Fibroblast of mammary gland (primary cell): Measurements from ENCODE around the gene CCDC127.
"Not testable (repeated sequence)": the region's sequence is repeated elsewhere in the genome, so short reads cannot be mapped to it uniquely, and the experiment has no call there.

Source experiments
- DNase-seq: peaks from one replicate; pipeline ENCODE4 v3.0.0-alpha.2; 2010; ENCODE audit warnings: low read depth
- H3K4me3 ChIP-seq: 2 replicates; pipeline ENCODE4 v1.5.1; 2011; ENCODE audit warnings: low read depth, mild to moderate bottlenecking, low read length, moderate library complexity; ENCODE audit not compliant: control insufficient read depth
- TF ChIP-seq, protein P1 (sequence below): conservative IDR thresholded peaks from 2 replicates; pipeline ENCODE4 v1.5.1; 2011; ENCODE audit warnings: low read depth, low read length, inconsistent platforms; ENCODE audit not compliant: control insufficient read depth, insufficient read depth

Gene CCDC127

DNA sequence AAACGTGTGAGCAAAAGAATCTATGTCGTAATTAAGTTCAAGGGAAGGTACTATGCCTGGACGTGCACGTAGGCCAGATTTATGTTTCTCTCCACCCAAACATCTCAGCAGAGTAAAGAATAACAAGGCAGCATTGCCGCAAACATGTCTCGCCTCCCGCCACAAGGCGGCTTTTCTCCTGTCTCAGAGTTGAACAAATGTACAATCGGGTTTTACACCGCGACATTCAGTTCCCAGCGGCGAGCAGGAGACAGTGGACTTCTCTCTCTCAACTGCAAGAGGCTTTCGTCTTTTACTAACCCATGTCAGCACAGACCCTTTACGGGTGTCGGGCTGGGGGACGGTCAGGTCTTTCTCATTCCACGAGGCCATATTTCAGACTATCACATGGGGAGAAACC is 20.9 kb downstream of the CCDC127 start:
- not testable (repeated sequence) for H3K4me3 ChIP-seq
- peak; percentile 42 for DNase-seq
- TF ChIP-seq, protein P1, sequence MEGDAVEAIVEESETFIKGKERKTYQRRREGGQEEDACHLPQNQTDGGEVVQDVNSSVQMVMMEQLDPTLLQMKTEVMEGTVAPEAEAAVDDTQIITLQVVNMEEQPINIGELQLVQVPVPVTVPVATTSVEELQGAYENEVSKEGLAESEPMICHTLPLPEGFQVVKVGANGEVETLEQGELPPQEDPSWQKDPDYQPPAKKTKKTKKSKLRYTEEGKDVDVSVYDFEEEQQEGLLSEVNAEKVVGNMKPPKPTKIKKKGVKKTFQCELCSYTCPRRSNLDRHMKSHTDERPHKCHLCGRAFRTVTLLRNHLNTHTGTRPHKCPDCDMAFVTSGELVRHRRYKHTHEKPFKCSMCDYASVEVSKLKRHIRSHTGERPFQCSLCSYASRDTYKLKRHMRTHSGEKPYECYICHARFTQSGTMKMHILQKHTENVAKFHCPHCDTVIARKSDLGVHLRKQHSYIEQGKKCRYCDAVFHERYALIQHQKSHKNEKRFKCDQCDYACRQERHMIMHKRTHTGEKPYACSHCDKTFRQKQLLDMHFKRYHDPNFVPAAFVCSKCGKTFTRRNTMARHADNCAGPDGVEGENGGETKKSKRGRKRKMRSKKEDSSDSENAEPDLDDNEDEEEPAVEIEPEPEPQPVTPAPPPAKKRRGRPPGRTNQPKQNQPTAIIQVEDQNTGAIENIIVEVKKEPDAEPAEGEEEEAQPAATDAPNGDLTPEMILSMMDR, result peak; percentile 18

DNA sequence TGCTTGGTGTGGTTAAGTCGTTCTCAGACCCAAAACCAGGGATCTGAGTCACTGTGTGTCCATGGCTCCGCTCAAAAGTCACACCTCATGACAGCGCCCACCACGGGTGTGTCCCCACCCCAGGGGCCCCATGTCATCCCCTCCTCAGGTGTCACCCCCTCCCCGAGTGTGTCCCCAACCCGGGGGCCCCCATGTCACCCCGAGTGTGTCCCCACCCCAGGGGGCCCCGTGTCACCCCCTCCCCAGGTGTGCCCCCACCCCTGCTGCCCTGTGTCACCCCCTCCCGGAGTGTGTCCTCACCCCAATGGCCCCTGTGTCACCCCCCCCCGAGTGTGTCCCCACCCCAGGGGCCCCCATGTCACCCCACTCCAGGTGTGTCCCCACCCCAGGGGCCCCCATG is 21.6 kb downstream of the CCDC127 start:
- H3K4me3 ChIP-seq, result no peak overlapping the region
- DNase-seq, result no peak
- TF ChIP-seq, protein P1, result no peak

DNA sequence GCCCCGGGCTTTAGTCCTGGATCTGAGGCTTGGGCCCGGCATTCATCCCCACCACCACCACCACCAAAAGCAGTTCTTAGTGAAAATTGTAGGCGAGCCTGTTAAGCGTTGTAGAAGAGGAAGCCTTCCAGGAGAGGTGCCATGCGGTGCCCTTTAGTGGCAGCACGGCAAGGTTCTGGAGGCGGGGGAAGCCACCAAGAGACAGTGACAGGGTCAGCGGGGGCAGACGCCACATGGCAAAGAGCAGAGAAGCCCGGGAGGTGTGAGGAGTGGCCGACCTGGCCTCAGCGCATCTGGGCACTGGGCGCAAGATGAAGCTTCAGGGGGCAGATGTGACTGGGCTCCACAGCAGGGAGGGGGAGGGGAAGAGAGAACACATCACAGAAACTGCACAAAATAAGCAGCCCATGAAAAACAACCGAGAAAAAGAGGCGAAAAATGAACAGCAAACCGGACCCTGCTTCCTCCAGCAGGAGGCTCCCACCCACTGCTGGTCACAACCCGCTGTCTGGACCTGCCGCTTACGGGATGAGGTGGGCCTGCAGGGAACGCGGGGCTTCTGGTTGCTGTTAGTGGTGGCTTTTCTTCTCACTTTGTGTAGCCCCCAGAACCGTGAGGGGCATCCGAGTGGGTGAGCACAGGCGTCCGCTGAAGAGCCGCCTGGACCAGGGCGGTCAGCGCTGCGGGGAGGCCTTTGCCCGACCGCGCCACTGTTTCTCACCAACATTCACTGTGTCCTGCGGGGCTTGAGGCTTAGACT is 22.4 kb downstream of the CCDC127 start:
- TF ChIP-seq, protein P1, result peak; percentile 22
- no peak for DNase-seq
- H3K4me3 ChIP-seq, result no peak overlapping the region

DNA sequence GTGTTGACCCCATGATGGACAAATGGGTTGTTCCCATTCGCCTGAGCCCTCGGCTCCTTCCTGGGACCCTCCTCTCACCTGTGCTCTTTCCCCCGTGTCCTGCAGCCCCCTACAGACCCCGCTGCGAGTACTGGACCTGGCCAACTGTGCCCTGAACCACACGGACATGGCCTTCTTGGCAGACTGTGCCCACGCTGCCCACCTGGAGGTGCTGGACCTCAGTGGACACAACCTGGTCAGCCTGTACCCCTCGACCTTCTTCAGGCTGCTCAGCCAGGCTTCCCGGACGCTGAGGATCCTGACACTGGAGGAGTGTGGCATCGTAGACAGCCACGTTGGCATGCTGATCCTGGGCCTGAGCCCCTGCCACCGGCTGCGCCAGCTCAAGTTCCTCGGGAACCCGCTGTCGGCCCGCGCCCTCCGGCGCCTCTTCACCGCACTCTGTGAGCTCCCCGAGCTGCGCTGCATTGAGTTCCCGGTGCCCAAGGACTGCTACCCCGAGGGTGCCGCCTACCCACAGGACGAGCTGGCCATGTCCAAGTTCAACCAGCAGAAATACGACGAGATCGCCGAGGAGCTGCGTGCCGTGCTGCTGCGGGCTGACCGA is 23.2 kb downstream of the CCDC127 start:
- no peak overlapping the region for H3K4me3 ChIP-seq
- DNase-seq, result no peak
- TF ChIP-seq, protein P1, result no peak

DNA sequence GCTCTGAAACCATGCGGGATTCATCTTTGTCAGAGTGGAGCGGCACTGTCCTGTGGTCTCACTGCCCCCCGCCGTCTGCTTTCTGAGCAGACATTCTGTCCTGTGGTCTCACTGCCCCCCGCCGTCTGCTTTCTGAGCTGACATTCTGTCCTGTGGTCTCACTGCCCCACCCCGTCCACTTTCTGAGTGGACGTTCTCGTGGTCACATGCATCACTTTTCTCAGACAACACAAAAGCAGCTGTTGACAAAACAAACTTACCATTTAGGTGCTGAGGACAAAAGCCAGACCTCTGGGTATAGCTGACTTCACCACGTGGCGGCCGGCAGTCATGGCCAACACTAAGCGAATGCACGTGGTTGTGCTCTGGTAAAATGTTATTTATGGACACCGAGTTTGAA is 23.9 kb downstream of the CCDC127 start:
- TF ChIP-seq, protein P1, result no peak
- H3K4me3 ChIP-seq, result no peak overlapping the region
- no peak for DNase-seq

DNA sequence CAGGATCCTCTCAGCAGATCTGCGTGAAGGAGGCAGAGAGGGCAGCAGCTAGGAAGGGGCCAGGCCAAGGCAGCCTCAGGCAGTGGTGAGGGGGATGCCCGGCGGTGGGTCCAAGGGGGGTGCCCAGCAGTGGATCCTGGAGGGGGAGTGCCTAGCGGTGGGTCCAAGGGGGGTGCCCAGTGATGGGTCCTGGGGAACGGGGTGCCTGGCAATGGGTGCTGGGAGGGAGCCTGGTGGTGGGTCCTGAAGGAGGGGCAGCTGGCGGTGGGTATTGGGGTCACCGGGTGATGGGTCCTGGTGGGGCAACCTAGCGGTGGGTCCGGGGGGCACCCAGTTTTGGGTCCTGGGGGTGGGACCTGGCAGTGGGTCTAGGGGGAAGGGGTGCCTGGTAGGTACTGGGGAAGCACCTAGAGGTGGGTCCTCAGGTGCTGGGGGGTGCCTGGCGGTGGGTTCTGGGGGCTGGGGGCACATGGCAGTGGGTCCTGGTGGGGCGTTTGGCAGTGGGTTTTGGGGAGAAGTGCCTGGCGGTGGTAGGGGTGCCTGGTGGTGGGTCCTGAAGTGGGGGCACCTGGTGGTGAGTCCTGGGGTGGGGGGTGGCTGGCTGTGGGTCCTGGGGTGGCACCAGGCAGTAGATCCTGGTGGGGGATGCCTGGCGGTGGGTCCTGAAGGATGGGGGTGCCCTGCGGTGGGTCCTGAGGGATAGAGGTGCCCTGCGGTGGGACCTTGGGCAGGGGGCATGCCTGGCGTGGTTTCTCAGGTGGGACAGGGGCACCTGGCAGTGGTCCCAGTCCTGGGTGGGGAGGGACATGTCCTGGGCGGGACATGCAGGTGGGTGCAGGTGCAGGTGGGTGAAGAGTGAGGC is 24.8 kb downstream of the CCDC127 start:
- no peak overlapping the region for H3K4me3 ChIP-seq
- no peak for DNase-seq
- TF ChIP-seq, protein P1, result no peak
